H9 (cell line): ENCODE data around the gene INPP5J. TPM values are rescaled to one million over a fixed set of nuclear protein-coding genes. Genes with fewer than 3 reads are reported as not detected.

Experiments used
- DNase-seq: peaks from one replicate; pipeline ENCODE4 v3.0.0-alpha.2; 2017
- H2AFZ ChIP-seq: one replicate; pipeline ENCODE4 v1.6.1; 2013; ENCODE audit warnings: mild to moderate bottlenecking, low read length, control low read depth, moderate library complexity
- H2AK5ac ChIP-seq: 2 replicates; pipeline ENCODE4 v1.6.1; 2013; ENCODE audit warnings: low read length, control low read depth, mixed read lengths; ENCODE audit not compliant: insufficient read length
- H2BK120ac ChIP-seq: one replicate; pipeline ENCODE4 v1.6.1; 2013; ENCODE audit warnings: low read depth, mild to moderate bottlenecking, low read length, control low read depth, inconsistent platforms; ENCODE audit not compliant: poor library complexity, severe bottlenecking
- H2BK12ac ChIP-seq: 2 replicates; pipeline ENCODE4 v1.6.1; 2013; ENCODE audit warnings: low read length, control low read depth, mixed read lengths, low read depth; ENCODE audit not compliant: insufficient read length
- H2BK15ac ChIP-seq: 2 replicates; pipeline ENCODE4 v1.6.1; 2013; ENCODE audit warnings: low read depth, low read length, control low read depth
- H2BK20ac ChIP-seq: one replicate; pipeline ENCODE4 v1.6.1; 2013; ENCODE audit warnings: low read depth, mild to moderate bottlenecking, low read length, control low read depth, inconsistent platforms; ENCODE audit not compliant: poor library complexity, severe bottlenecking
- H2BK5ac ChIP-seq: 2 replicates; pipeline ENCODE4 v1.6.1; 2013; ENCODE audit warnings: low read length, control low read depth, mixed read lengths; ENCODE audit not compliant: insufficient read length
- H3K14ac ChIP-seq: 2 replicates; pipeline ENCODE4 v1.6.1; 2013; ENCODE audit warnings: low read length, control low read depth; ENCODE audit not compliant: insufficient read depth
- H3K18ac ChIP-seq: 2 replicates; pipeline ENCODE4 v1.6.1; 2013; ENCODE audit warnings: low read depth, mild to moderate bottlenecking, mixed read lengths, low read length, control low read depth; ENCODE audit not compliant: insufficient read length
- H3K23ac ChIP-seq: 2 replicates; pipeline ENCODE4 v1.6.1; 2013; ENCODE audit warnings: low read length, control low read depth, mixed read lengths, low read depth; ENCODE audit not compliant: insufficient read length
- H3K23me2 ChIP-seq: 2 replicates; pipeline ENCODE4 v1.6.1; 2013; ENCODE audit warnings: low read depth, mild to moderate bottlenecking, mixed read lengths, low read length, control low read depth; ENCODE audit not compliant: insufficient read length, poor library complexity, severe bottlenecking
- H3K27ac ChIP-seq: 2 replicates; pipeline ENCODE4 v1.5.1; 2013; ENCODE audit warnings: low read length, control low read depth, mixed read lengths, low read depth; ENCODE audit not compliant: insufficient read length
- H3K27me3 ChIP-seq: 2 replicates; pipeline ENCODE4 v1.6.1; 2013; ENCODE audit warnings: low read length, control low read depth, inconsistent platforms; ENCODE audit not compliant: insufficient read depth
- H3K4ac ChIP-seq: 2 replicates; pipeline ENCODE4 v1.6.1; 2013; ENCODE audit warnings: low read depth, mild to moderate bottlenecking, control low read depth, inconsistent platforms, low read length, moderate library complexity
- H3K4me1 ChIP-seq: 2 replicates; pipeline ENCODE4 v1.6.1; 2013; ENCODE audit warnings: low read length, control low read depth, inconsistent platforms; ENCODE audit not compliant: insufficient read depth
- H3K4me2 ChIP-seq: 2 replicates; pipeline ENCODE4 v1.6.1; 2013; ENCODE audit warnings: low read length, control low read depth, mixed read lengths; ENCODE audit not compliant: insufficient read length, insufficient read depth
- H3K56ac ChIP-seq: 2 replicates; pipeline ENCODE4 v1.6.1; 2013; ENCODE audit warnings: low read depth, mild to moderate bottlenecking, mixed read lengths, low read length, control low read depth; ENCODE audit not compliant: insufficient read length
- H3K79me1 ChIP-seq: 2 replicates; pipeline ENCODE4 v1.6.1; 2013; ENCODE audit warnings: low read depth, mild to moderate bottlenecking, moderate library complexity, low read length, control low read depth, inconsistent platforms; ENCODE audit not compliant: insufficient read depth, poor library complexity, severe bottlenecking
- H3K79me2 ChIP-seq: 2 replicates; pipeline ENCODE4 v1.6.1; 2013; ENCODE audit warnings: low read length, control low read depth, inconsistent platforms; ENCODE audit not compliant: insufficient read depth
- H3K9ac ChIP-seq: 2 replicates; pipeline ENCODE4 v1.6.1; 2013; ENCODE audit warnings: low read length, control low read depth, mixed read lengths; ENCODE audit not compliant: insufficient read length; ENCODE audit errors: extremely low read depth
- H3K9me3 ChIP-seq: one replicate; pipeline ENCODE4 v1.6.1; 2013; ENCODE audit warnings: low read depth, low read length, inconsistent platforms; ENCODE audit not compliant: control insufficient read depth
- H3T11ph ChIP-seq: one replicate; pipeline ENCODE4 v1.6.1; 2013; ENCODE audit warnings: mild to moderate bottlenecking, low read length, control low read depth, inconsistent platforms
- H4K20me1 ChIP-seq: one replicate; pipeline ENCODE4 v1.6.1; 2013; ENCODE audit not compliant: control insufficient read depth, insufficient read length, insufficient read depth
- H4K5ac ChIP-seq: 2 replicates; pipeline ENCODE4 v1.6.1; 2013; ENCODE audit warnings: low read depth, mild to moderate bottlenecking, mixed read lengths, low read length, control low read depth; ENCODE audit not compliant: insufficient read length
- H4K8ac ChIP-seq: replicated peaks from 2 replicates; pipeline ENCODE4 v1.6.1; 2013; ENCODE audit warnings: low read length, control low read depth, mixed read lengths, low read depth; ENCODE audit not compliant: insufficient read length
- H4K91ac ChIP-seq: 2 replicates; pipeline ENCODE4 v1.6.1; 2013; ENCODE audit warnings: low read depth, mild to moderate bottlenecking, moderate library complexity, mixed read lengths, low read length, control low read depth; ENCODE audit not compliant: insufficient read length
- H3K27ac Mint-ChIP-seq, 3 experiments: 2 replicates in 2 of 3; 3 replicates in 1 of 3; pipeline ENCODE4 v1.8.0; 2020 to 2021; ENCODE audit warnings: mixed read lengths in 3 of 3, mild to moderate bottlenecking in 1 of 3, moderate library complexity in 1 of 3
- H3K27me3 Mint-ChIP-seq: 2 replicates; pipeline ENCODE4 v1.8.0; 2021; ENCODE audit warnings: low read depth, mild to moderate bottlenecking, moderate library complexity, mixed read lengths
- H3K36me3 Mint-ChIP-seq, 3 experiments: 2 replicates in 2 of 3; 3 replicates in 1 of 3; pipeline ENCODE4 v1.8.0; 2020 to 2021; ENCODE audit warnings: low read depth in 3 of 3, mixed read lengths in 3 of 3; ENCODE audit not compliant: insufficient read depth in 1 of 3
- H3K4me1 Mint-ChIP-seq, 2 experiments: 2 replicates each; pipeline ENCODE4 v1.8.0; 2020; ENCODE audit warnings: mixed read lengths in 2 of 2
- H3K4me3 Mint-ChIP-seq, 2 experiments: 2 replicates in 1 of 2; 3 replicates in 1 of 2; pipeline ENCODE4 v1.8.0; 2020 to 2021; ENCODE audit warnings: mild to moderate bottlenecking in 2 of 2, mixed read lengths in 2 of 2, moderate library complexity in 1 of 2
- H3K9me3 Mint-ChIP-seq, 2 experiments: 2 replicates in 1 of 2; 3 replicates in 1 of 2; pipeline ENCODE4 v1.8.0; 2020; ENCODE audit warnings: mild to moderate bottlenecking in 2 of 2, mixed read lengths in 2 of 2, moderate library complexity in 1 of 2
- CTCF ChIP-seq: fragments of 200-600 bp; sonication (generic); conservative IDR thresholded peaks from 3 replicates; pipeline ENCODE4 v1.8.0; 2021; ENCODE audit warnings: antibody characterized with exemption, mild to moderate bottlenecking
- WGBS: extraction: QIAGEN DNeasy Blood & Tissue Kit; methylation state at CpG from one replicate; pipeline ENCODE4 v1.1.7; 2013; ENCODE audit warnings: missing lambda C conversion rate, low lambda C conversion rate, mixed read lengths; ENCODE audit not compliant: insufficient read length; ENCODE audit errors: extremely low coverage; 5-methylcytosine and 5-hydroxymethylcytosine counted together
- total RNA-seq: library from RNA; stranded (reverse); gene quantifications from 2 replicates; pipeline ENCODE4 v1.2.1, GENCODE V29; 2021

INPP5J gene
- total RNA-seq, 1 experiment from 2014 or later, result 4.9 TPM

GRCh38 chr22:31105282-31105929, 17.4 kb upstream of the INPP5J start:
- Histone ChIP-seq H3K14ac (no peak overlapping the region), H3K79me2 (no peaks in the 10 kb centered on the region), H3K4ac (no peak overlapping the region), H3K4me2 (peak overlapping the region; percentile 0), H3K56ac (no peak overlapping the region), H3K27ac (no peak overlapping the region), H3K9me3 (no peaks in the 10 kb centered on the region), H4K20me1 (no peaks in the 10 kb centered on the region), H2AK5ac (no peak overlapping the region), H2BK15ac (no peak overlapping the region), H2BK12ac (no peak overlapping the region), H3K9ac (no peak overlapping the region), H4K5ac (no peak overlapping the region), H3K4me1 (no peaks in the 10 kb centered on the region), H4K91ac (no peak overlapping the region), H3K27me3 (peaks cover 12% of the 10 kb centered on the region; the same call in 1 of the 2 replicates), H2BK20ac (no peak overlapping the region), H3K23me2 (peaks cover 8% of the 10 kb centered on the region), H2AFZ (no peak overlapping the region), H3K23ac (no peak overlapping the region), H3T11ph (no peak overlapping the region), H2BK120ac (no peak overlapping the region), H4K8ac (no peak overlapping the region), H3K79me1 (no peaks in the 10 kb centered on the region), H3K18ac (no peak overlapping the region), H2BK5ac (no peak overlapping the region)
- Mint-ChIP-seq H3K36me3 (peaks cover 0 to 1% (median 0%) of the 10 kb centered on the region in 3 experiments; a peak in 2 of 7 replicates), H3K4me3 (peak overlapping the region in 1 of 2 experiments; percentile 64; a peak in 3 of 5 replicates), H3K4me1 (peaks cover 12 to 30% of the 10 kb centered on the region in 2 experiments), H3K9me3 (0 out of 5 replicates have a peak, but pooled peaks cover 0 to 2% of the 10 kb centered on the region in 2 experiments), H3K27ac (no peak overlapping the region), H3K27me3 (peaks cover 27% of the 10 kb centered on the region)
- TF ChIP-seq CTCF, result no peak
- WGBS, result no CpG with 5 or more reads among the region's 11 CpGs
- DNase-seq, result no peak
